Measurements from ENCODE around the gene CARMIL3.

GRCh38 chr14:24079491-24080141 is 27.8 kb downstream of the CARMIL3 start:
- TF ChIP-seq CTCF (IDR thresholded peaks at IDR 0.05 in 2 of 3, conservative IDR thresholded peaks at IDR 0.05 in 1 of 3; ENCODE audit: borderline replicate concordance in 1 of 3, insufficient read depth in 1 of 3, low read depth in 2 of 3, low read length in 2 of 3) (no peak), POLR2AphosphoS5 (IDR thresholded peaks at IDR 0.05; ENCODE audit: low read depth, low read length) (no peak), RAD21 (IDR thresholded peaks at IDR 0.05; ENCODE audit: low read depth) (no peak), ZBTB33 (IDR thresholded peaks at IDR 0.05; ENCODE audit: extremely low read depth, insufficient replicate concordance, low read length) (no peak)

Data from HCT116 (cell line).